Mucosa of descending colon (tissue), 3 donors: ENCODE measurements around the gene OR5B3. TPM values are rescaled to one million over a fixed set of nuclear protein-coding genes. Genes with fewer than 3 reads are reported as not detected.
"Not testable (repeated sequence)": the region's sequence is repeated elsewhere in the genome, so short reads cannot be mapped to it uniquely, and the experiment has no call there.

Experiments
- ATAC-seq: fragments of 200-7000 bp; cut with Tn5 transposase; one replicate; pipeline ENCODE4 v1.9.1; 2020; ENCODE audit warnings: mild to moderate bottlenecking, moderate library complexity
- DNase-seq, 3 donors: peaks; one replicate each; pipeline ENCODE4 v3.0.0-alpha.2; 2020
- H3K36me3 ChIP-seq: fragments of 200-600 bp; one replicate; pipeline ENCODE4 v1.8.0; 2021; ENCODE audit warnings: low read depth, mild to moderate bottlenecking
- H3K4me1 ChIP-seq: fragments of 200-600 bp; one replicate; pipeline ENCODE4 v1.8.0; 2021; ENCODE audit warnings: low read depth, mild to moderate bottlenecking
- H3K4me3 ChIP-seq: fragments of 200-600 bp; one replicate; pipeline ENCODE4 v1.8.0; 2021; ENCODE audit warnings: mild to moderate bottlenecking
- H3K9me3 ChIP-seq: fragments of 200-600 bp; one replicate; pipeline ENCODE4 v1.8.0; 2021; ENCODE audit warnings: mild to moderate bottlenecking
- CTCF ChIP-seq: fragments of 200-600 bp; IDR thresholded peaks from one replicate; pipeline ENCODE4 v1.8.0; 2022; ENCODE audit warnings: antibody characterized with exemption, mild to moderate bottlenecking
- intact Hi-C, 2 donors: fragments of 100-400 bp; cut with DNase I in 1 of 2; cut with micrococcal nuclease in 1 of 2; formaldehyde crosslinking; loops; one replicate each; pipeline versions ENCODE4 v1.11.0 to v1.11.1; 2022; cut with DNase I, micrococcal nuclease
- total RNA-seq, 3 donors: library from RNA; stranded (reverse); fragmentation: NEBNext Ultra II Directional in 2 of 3; extraction: Animal tissue kit (Norgen Biotek cat#: 25700) in 2 of 3; gene quantifications; one replicate each; pipeline versions ENCODE4 v1.2.1 to v1.2.4, GENCODE V29; 2021 to 2023
- donor health status: DM: no; HTN: no; CAD: no; lungs with moderate emphysema.
- donor health status: DM: no; HTN: no; CAD: no.
- donor health status: DM: no; HTN: yes; CAD: no.

The OR5B3 gene
- total RNA-seq, 3 donors from 2014 or later: not detected

GRCh38 chr11:58434217-58434616 lies 27.5 kb upstream of the OR5B3 start:
- no peak overlapping the region for H3K4me3 ChIP-seq
- no peak for TF ChIP-seq CTCF
- no peak for ATAC-seq
- H3K36me3 ChIP-seq: no peaks in the 10 kb centered on the region
- DNase-seq: no peak
- intact Hi-C loops: no loop called here
- H3K4me1 ChIP-seq: no peaks in the 10 kb centered on the region
- no peaks in the 10 kb centered on the region for H3K9me3 ChIP-seq

- Histone ChIP-seq H3K4me1 (no peaks in the 10 kb centered on the region), H3K4me3 (no peak overlapping the region), H3K36me3 (no peaks in the 10 kb centered on the region), H3K9me3 (no peaks in the 10 kb centered on the region)
- no peak for ATAC-seq
- TF ChIP-seq CTCF: no peak
- intact Hi-C loops: no loop called here
- DNase-seq: no peak
Measured at GRCh38 chr11:58433638-58434203, 27.0 kb upstream of the OR5B3 start.

- H3K4me3 ChIP-seq: no peak overlapping the region
- no peaks in the 10 kb centered on the region for H3K9me3 ChIP-seq
- no peak for TF ChIP-seq CTCF
- no peaks in the 10 kb centered on the region for H3K36me3 ChIP-seq
- intact Hi-C loops: no loop called here
- H3K4me1 ChIP-seq: no peaks in the 10 kb centered on the region
- DNase-seq (no peak), ATAC-seq (no peak)
Measured at GRCh38 chr11:58429273-58429672, 22.6 kb upstream of the OR5B3 start.

GRCh38 chr11:58428021-58428420 lies 21.3 kb upstream of the OR5B3 start, which contains the start of gene OR5B2:
OR5B2 (minus strand) TSS chr11:58428121; CDS start chr11:58423261, 4,860 bp downstream.
- intact Hi-C loops: no loop called here
- Histone ChIP-seq H3K36me3 (no peaks in the 10 kb centered on the region), H3K4me1 (no peaks in the 10 kb centered on the region), H3K9me3 (no peaks in the 10 kb centered on the region), H3K4me3 (no peak within 1 kb of the TSS)
- no peak for TF ChIP-seq CTCF
- no peak for ATAC-seq
- DNase-seq: no peak

- H3K4me1 ChIP-seq, H3K9me3 ChIP-seq, H3K36me3 ChIP-seq, intact Hi-C loops, ATAC-seq, H3K4me3 ChIP-seq, DNase-seq: not testable (repeated sequence)
Measured at GRCh38 chr11:58399622-58400021, 7.1 kb downstream of the OR5B3 start.

GRCh38 chr11:58395581-58395980 lies 11.1 kb downstream of the OR5B3 start:
- Histone ChIP-seq H3K9me3 (no peaks in the 10 kb centered on the region), H3K36me3 (no peaks in the 10 kb centered on the region), H3K4me1 (no peaks in the 10 kb centered on the region), H3K4me3 (no peak overlapping the region)
- TF ChIP-seq CTCF: no peak
- intact Hi-C loops: no loop called here
- ATAC-seq (no peak), DNase-seq (no peak)
